ENCODE results near the gene MRPS9. TPM values are rescaled to one million over a fixed set of nuclear protein-coding genes. Genes with fewer than 3 reads are reported as not detected.
A peak's percentile ranks its signal among the peaks of the same experiment; 100 is the strongest.

MRPS9 gene
- total and polyA plus RNA-seq, 2 experiments from 2014 or later = 64.7 to 78.9 TPM

GRCh38 chr2:105076121-105076520 lies 38.3 kb downstream of the MRPS9 start:
- H3K4me3 ChIP-seq = no peak overlapping the region
- Mint-ChIP-seq H3K36me3 (ENCODE audit: low read depth) (peaks cover 4% of the 10 kb centered on the region; the same call in 2 of the 3 replicates), H3K27ac (0 out of 2 replicates have a peak overlapping the region, but pooled peaks have one; percentile 43), H3K4me3 (no peak overlapping the region), H3K27me3 (ENCODE audit: insufficient read depth, low read depth, poor library complexity) (peaks cover 1% of the 10 kb centered on the region), H3K4me1 (peaks cover 53% of the 10 kb centered on the region), H3K9me3 (no peaks in the 10 kb centered on the region)
- H2AFZ ChIP-seq = no peak overlapping the region
- 0 out of 2 replicates have a peak, but pooled peaks cover under 1% of the 10 kb centered on the region for H4K20me1 ChIP-seq (replicated peaks; ENCODE audit: insufficient read depth)
- no peak overlapping the region for H3K4me2 ChIP-seq
- TF ChIP-seq ZNF462 (CRISPR knock-in tag; IDR thresholded peaks at IDR 0.05) = no peak
- TF ChIP-seq POLR2AphosphoS5 (IDR thresholded peaks at IDR 0.05; ENCODE audit: low read depth) = no peak
- no peak for TF ChIP-seq CREB1 (CRISPR knock-in tag; IDR thresholded peaks at IDR 0.05; ENCODE audit: low read depth)
- TF ChIP-seq JUNB (IDR thresholded peaks at IDR 0.05; ENCODE audit: unreplicated experiment) = no peak
- no peak for TF ChIP-seq EZH2phosphoT487 (IDR thresholded peaks at IDR 0.05; ENCODE audit: unreplicated experiment)
- no peak for TF ChIP-seq NANOG (IDR thresholded peaks at IDR 0.05; ENCODE audit: borderline replicate concordance)
- no peak for TF ChIP-seq CTCF (conservative IDR thresholded peaks at IDR 0.05; ENCODE audit: low read depth in 2 of 2)
- TF ChIP-seq STAT1 (IDR thresholded peaks at IDR 0.05; ENCODE audit: unreplicated experiment) = no peak
- no peak for TF ChIP-seq ZNF114 (CRISPR knock-in tag; IDR thresholded peaks at IDR 0.05)
- TF ChIP-seq ETS1 (IDR thresholded peaks at IDR 0.05) = no peak
- TF ChIP-seq ZNF331 (CRISPR knock-in tag; IDR thresholded peaks at IDR 0.05; ENCODE audit: low read depth) = no peak
- no peak for TF ChIP-seq EZH2 (IDR thresholded peaks at IDR 0.05; ENCODE audit: low read depth, unreplicated experiment)
- TF ChIP-seq REST (IDR thresholded peaks at IDR 0.05; ENCODE audit: unreplicated experiment) = no peak
- ATAC-seq (no peak), DNase-seq (ENCODE audit: low spot score) (no peak)
- no peaks in the 10 kb centered on the region for H3F3A ChIP-seq (replicated peaks; ENCODE audit: low read depth)
- H3K27me3 ChIP-seq (ENCODE audit: insufficient read depth) = no peaks in the 10 kb centered on the region
- no peaks in the 10 kb centered on the region for H3K9me2 ChIP-seq (ENCODE audit: insufficient read depth)
- H3K79me2 ChIP-seq (replicated peaks; ENCODE audit: insufficient read depth) = 0 out of 2 replicates have a peak, but pooled peaks cover under 1% of the 10 kb centered on the region
- H3K36me3 ChIP-seq (ENCODE audit: insufficient read depth) = no peaks in the 10 kb centered on the region
- H3K4me1 ChIP-seq (ENCODE audit: insufficient read depth) = peaks cover 50% of the 10 kb centered on the region
- no peak overlapping the region for H3K27ac ChIP-seq (ENCODE audit: low read depth)

Measured in GM23338 (cell line).